ENCODE results near the gene TADA2A. TPM values are rescaled to one million over a fixed set of nuclear protein-coding genes. Genes with fewer than 3 reads are reported as not detected.

TADA2A gene
- total RNA-seq, 1 experiment from 2014 or later: 29.4 TPM

- Mint-ChIP-seq H3K4me3 (ENCODE audit: unreplicated experiment) (peak overlapping the region; percentile 98), H3K36me3 (ENCODE audit: insufficient read depth, unreplicated experiment) (peaks cover 11% of the 10 kb centered on the region), H3K27ac (ENCODE audit: unreplicated experiment) (peak overlapping the region; percentile 90), H3K4me1 (ENCODE audit: low read depth, unreplicated experiment) (peaks cover 22% of the 10 kb centered on the region), H3K27me3 (ENCODE audit: insufficient read depth, unreplicated experiment) (no peaks in the 10 kb centered on the region), H3K9me3 (ENCODE audit: unreplicated experiment) (no peaks in the 10 kb centered on the region)
- peak overlapping the region; percentile 84 for H3K4me3 ChIP-seq (ENCODE audit: low read depth, low read length)
- no peaks in the 10 kb centered on the region for H3K9me3 ChIP-seq
- CTCF ChIA-PET: interaction anchor here (0.5 to 4.1 kb wide), 6 partner anchors 14 to 756 kb away, joined by 3 to 40 read pairs (median 4); no protein-coding TSS in a partner anchor
- POLR2A ChIA-PET: interaction anchor here (0.5 to 1.7 kb wide), 16 partner anchors 8 to 990 kb away, joined by 3 to 20 read pairs (median 4); partner anchors contain the start of genes AATF, ACACA, MRM1 and SYNRG
- no peaks in the 10 kb centered on the region for H3K27me3 ChIP-seq (replicated peaks; ENCODE audit: control insufficient read depth, insufficient read depth, low read length)
- TF ChIP-seq CTCF (IDR thresholded peaks at IDR 0.05; ENCODE audit: insufficient read depth in 1 of 2, low read depth in 1 of 2, low read length in 1 of 2, severe bottlenecking in 1 of 2, unreplicated experiment in 1 of 2): peak; percentile 22 to 60
- intact Hi-C loops (cut with micrococcal nuclease; ENCODE audit: unreplicated experiment): loop anchor here (5.0 kb wide), 1 partner anchor 128 kb away; the partner anchor contains the start of gene DUSP14
- no TSS peak for BruUV-seq (replicated peaks)
- no peaks in the 10 kb centered on the region for H3K36me3 ChIP-seq (ENCODE audit: control insufficient read depth, insufficient read depth, low read length)
- H3K4me1 ChIP-seq: peaks cover 25% of the 10 kb centered on the region
- DNase-seq: peak; percentile 98 to 100
These were observed 47.6 kb upstream of the TADA2A start for GRCh38 chr17:37358830-37359681.

GRCh38 chr17:37359682-37360188, 47.0 kb upstream of the TADA2A start:
- Histone ChIP-seq H3K9me3 (no peaks in the 10 kb centered on the region), H3K4me3 (ENCODE audit: low read depth, low read length) (peak overlapping the region; percentile 45), H3K4me1 (peaks cover 25% of the 10 kb centered on the region), H3K36me3 (ENCODE audit: control insufficient read depth, insufficient read depth, low read length) (no peaks in the 10 kb centered on the region), H3K27me3 (replicated peaks; ENCODE audit: control insufficient read depth, insufficient read depth, low read length) (no peaks in the 10 kb centered on the region)
- Mint-ChIP-seq H3K36me3 (ENCODE audit: insufficient read depth, unreplicated experiment) (peaks cover 6% of the 10 kb centered on the region), H3K9me3 (ENCODE audit: unreplicated experiment) (no peaks in the 10 kb centered on the region), H3K27ac (ENCODE audit: unreplicated experiment) (peak overlapping the region; percentile 66), H3K27me3 (ENCODE audit: insufficient read depth, unreplicated experiment) (no peaks in the 10 kb centered on the region), H3K4me1 (ENCODE audit: low read depth, unreplicated experiment) (peaks cover 22% of the 10 kb centered on the region), H3K4me3 (ENCODE audit: unreplicated experiment) (peak overlapping the region; percentile 98)
- POLR2A ChIA-PET: interaction anchor here (0.6 to 1.7 kb wide), 9 partner anchors 8 to 411 kb away, joined by 3 to 20 read pairs (median 4); partner anchors contain the start of genes AATF, ACACA, SYNRG and TADA2A
- BruUV-seq (replicated peaks): TSS peak; percentile 90
- intact Hi-C loops (cut with micrococcal nuclease; ENCODE audit: unreplicated experiment): loop anchor here (5.0 kb wide), 1 partner anchor 128 kb away; the partner anchor contains the start of gene DUSP14
- DNase-seq: no peak
- TF ChIP-seq CTCF (IDR thresholded peaks at IDR 0.05; ENCODE audit: insufficient read depth in 1 of 2, low read depth in 1 of 2, low read length in 1 of 2, severe bottlenecking in 1 of 2, unreplicated experiment in 1 of 2): no peak
- CTCF ChIA-PET: interaction anchor here (1.0 to 4.1 kb wide), 3 partner anchors 14 to 757 kb away, joined by 3 to 40 read pairs (median 5); no protein-coding TSS in a partner anchor

GRCh38 chr17:37360632-37361031, 46.1 kb upstream of the TADA2A start:
- intact Hi-C loops (cut with micrococcal nuclease; ENCODE audit: unreplicated experiment): no loop called here
- no peak overlapping the region for H3K4me3 ChIP-seq (ENCODE audit: low read depth, low read length)
- Mint-ChIP-seq H3K9me3 (ENCODE audit: unreplicated experiment) (no peaks in the 10 kb centered on the region), H3K27ac (ENCODE audit: unreplicated experiment) (peak overlapping the region; percentile 66), H3K4me1 (ENCODE audit: low read depth, unreplicated experiment) (peaks cover 22% of the 10 kb centered on the region), H3K36me3 (ENCODE audit: insufficient read depth, unreplicated experiment) (no peaks in the 10 kb centered on the region), H3K4me3 (ENCODE audit: unreplicated experiment) (no peak overlapping the region), H3K27me3 (ENCODE audit: insufficient read depth, unreplicated experiment) (no peaks in the 10 kb centered on the region)
- DNase-seq: no peak
- no peaks in the 10 kb centered on the region for H3K36me3 ChIP-seq (ENCODE audit: control insufficient read depth, insufficient read depth, low read length)
- H3K9me3 ChIP-seq: no peaks in the 10 kb centered on the region
- no peaks in the 10 kb centered on the region for H3K27me3 ChIP-seq (replicated peaks; ENCODE audit: control insufficient read depth, insufficient read depth, low read length)
- ChIA-PET CTCF (interaction anchor here (4.1 kb wide), 1 partner anchor 13 kb away, joined by 40 read pairs; no protein-coding TSS in a partner anchor), POLR2A (no interaction called here)
- H3K4me1 ChIP-seq: peaks cover 25% of the 10 kb centered on the region
- TF ChIP-seq CTCF (IDR thresholded peaks at IDR 0.05; ENCODE audit: insufficient read depth in 1 of 2, low read depth in 1 of 2, low read length in 1 of 2, severe bottlenecking in 1 of 2, unreplicated experiment in 1 of 2): no peak
- no TSS peak for BruUV-seq (replicated peaks)
